ENCODE data around the gene DSTN.

DNA sequence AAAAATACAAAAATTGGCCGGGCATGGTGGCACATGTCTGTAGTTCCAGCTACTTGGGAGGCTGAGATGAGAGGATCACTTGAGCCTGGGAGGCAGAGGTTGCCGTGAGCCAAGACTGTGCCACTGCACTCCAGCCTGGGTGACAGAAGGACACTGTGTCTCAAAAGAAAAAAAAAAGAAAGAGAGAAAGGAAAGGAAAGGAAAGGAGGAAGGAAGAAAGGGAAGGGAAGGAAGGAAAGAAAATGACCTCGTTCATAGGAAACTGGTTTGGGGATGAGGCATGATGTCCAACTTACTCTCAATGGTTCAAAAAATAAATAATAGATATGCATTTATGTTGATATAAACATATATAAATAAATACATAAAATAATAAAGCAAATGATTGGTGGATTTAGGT is 31.9 kb upstream of the DSTN start:
- TF ChIP-seq, protein P1, sequence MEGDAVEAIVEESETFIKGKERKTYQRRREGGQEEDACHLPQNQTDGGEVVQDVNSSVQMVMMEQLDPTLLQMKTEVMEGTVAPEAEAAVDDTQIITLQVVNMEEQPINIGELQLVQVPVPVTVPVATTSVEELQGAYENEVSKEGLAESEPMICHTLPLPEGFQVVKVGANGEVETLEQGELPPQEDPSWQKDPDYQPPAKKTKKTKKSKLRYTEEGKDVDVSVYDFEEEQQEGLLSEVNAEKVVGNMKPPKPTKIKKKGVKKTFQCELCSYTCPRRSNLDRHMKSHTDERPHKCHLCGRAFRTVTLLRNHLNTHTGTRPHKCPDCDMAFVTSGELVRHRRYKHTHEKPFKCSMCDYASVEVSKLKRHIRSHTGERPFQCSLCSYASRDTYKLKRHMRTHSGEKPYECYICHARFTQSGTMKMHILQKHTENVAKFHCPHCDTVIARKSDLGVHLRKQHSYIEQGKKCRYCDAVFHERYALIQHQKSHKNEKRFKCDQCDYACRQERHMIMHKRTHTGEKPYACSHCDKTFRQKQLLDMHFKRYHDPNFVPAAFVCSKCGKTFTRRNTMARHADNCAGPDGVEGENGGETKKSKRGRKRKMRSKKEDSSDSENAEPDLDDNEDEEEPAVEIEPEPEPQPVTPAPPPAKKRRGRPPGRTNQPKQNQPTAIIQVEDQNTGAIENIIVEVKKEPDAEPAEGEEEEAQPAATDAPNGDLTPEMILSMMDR (IDR thresholded peaks at IDR 0.05): no peak
- no peak for TF ChIP-seq EZH2 (IDR thresholded peaks at IDR 0.05; ENCODE audit: borderline replicate concordance, insufficient read depth, low read depth, low read length, poor library complexity, severe bottlenecking)

Measured in B cell (primary cell).